Renal cortex interstitium (tissue), 11 donors: ENCODE results near the gene CCR9. TPM values are rescaled to one million over a fixed set of nuclear protein-coding genes. Genes with fewer than 3 reads are reported as not detected.
A peak's percentile ranks its signal among the peaks of the same experiment; 100 is the strongest.

Experiments used
- DNase-seq, 11 donors: peaks; one replicate each; pipeline ENCODE4 v3.0.0-alpha.2; 2013; ENCODE audit warnings: low read depth in 9 of 11, low spot score in 4 of 11; ENCODE audit errors: extremely low read depth in 1 of 11
- polyA plus RNA-seq, 3 donors: library from polyadenylated mRNA; unstranded; fragments of 120-200 nt; gene quantifications; one replicate each; pipeline ENCODE4 v1.2.1, GENCODE V29; 2013; ENCODE audit not compliant: insufficient read length in 3 of 3

The CCR9 gene
- polyA plus RNA-seq, 3 donors: 0.08 to 0.09 TPM; not detected in 1

DNA sequence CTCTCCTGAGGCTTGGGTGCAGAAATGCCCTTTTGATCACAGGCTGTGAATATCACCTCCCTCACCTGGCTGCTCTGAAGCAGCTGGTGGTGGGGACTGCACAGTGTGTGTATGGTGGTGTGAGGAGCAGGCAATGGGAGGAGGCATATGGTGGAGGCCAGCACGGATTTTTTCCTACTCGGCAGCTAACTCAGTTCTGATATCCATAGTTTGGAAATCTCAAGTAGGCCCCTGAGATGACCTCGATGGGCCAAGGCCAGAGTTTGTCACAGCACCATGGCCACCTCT lies 35.6 kb downstream of the CCR9 start:
- DNase-seq: no peak

DNA sequence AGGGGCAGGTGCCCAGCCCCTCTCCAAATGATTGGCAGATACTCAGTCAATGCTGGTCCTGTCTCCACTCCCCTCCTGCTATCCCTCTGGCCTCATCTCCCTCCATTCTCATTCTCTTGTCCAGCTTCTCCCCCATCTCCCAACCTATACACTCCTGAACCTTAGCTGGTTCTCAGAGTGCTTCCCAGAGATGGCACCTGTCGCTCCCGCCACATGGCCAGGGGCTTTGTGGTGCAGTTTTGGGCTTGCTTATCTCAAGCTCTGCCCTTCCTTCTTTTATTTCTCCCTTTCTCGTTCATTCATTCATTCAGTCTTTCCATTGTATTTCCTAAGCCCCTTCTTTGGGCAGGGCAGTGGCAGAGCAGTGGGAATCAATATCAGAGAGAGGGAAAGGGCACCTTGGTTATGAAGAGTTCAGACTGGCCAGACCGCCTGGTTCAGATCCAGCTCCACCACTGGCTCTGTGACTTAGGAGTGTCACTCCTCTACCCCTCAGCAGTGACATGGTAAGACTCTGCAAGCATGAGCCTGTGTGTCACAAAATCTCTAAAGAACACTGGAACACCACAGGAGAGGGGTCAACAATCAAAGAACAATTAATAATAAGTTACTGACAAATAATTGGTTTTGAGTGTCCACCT lies 36.7 kb downstream of the CCR9 start:
- DNase-seq: no peak

DNA sequence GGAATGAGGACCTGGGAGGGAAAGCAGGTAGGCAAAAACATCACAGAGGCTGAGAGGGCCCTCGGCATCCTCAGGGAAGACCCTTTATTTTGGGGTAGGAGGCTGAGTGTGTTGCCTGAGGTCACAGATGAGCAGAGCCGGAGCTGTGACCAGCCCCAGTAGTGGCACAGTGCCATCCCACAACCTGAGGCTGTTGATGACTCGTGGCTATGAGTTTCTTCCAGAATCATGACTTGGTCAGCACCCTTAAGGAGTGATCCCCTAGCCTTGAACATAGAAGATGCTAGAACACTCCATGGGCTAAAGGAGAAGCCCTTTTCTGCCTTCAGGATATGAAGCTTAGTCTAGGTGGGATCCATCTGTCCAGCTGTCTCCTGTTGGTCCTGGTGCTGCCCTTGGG lies 37.4 kb downstream of the CCR9 start:
- no peak for DNase-seq

DNA sequence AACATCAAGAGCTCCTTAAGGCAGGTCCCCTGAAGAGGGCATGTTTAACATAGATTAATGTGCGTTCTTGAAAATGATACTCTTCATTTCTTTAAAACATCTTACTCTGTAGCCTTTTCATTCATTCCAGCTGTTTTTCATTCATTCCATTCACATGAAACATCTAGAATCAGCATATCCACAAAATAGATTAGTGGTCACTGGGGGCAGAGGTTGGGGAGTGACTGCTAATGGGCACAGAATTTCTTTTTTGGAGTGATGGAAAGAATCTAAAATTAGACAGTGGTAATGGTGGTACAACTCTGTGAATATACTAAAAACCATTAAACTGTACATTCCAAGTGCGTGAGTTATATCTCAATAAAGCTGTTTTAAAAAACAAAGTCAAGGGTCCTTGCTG lies 41.5 kb downstream of the CCR9 start:
- DNase-seq: no peak

DNA sequence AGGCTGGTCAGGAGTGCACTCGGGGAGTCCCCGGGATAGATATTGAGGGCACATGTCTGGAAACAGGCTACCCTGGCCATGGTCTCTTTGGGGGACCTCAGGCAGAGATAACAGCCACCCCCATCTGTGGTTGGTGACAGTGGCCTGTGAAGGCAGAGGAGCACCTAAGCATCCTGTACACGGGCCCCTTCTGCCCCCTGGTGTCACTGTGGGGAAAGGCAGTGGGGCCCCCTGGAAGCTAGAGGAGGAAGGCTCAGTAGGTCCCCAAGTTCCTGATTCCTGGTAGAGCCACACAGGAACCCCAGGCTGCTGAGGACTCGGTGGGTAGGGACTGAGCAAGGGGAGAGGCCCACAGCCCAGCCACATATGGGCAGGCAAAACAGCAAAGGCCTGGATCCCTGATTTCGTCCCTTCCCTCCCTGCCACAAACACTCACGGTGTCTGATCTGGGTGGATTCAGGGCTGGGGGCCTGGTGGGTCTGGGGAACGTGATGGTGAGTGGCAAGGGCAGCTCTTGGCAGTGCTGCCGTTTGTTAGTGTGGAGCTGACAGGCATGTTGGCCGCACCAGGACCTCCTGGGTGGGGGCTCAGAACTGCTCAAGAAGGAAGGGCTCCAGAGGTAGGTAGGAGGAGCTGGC lies 42.8 kb downstream of the CCR9 start:
- peak in 2 of 11 donors; percentile 4 to 5 for DNase-seq

DNA sequence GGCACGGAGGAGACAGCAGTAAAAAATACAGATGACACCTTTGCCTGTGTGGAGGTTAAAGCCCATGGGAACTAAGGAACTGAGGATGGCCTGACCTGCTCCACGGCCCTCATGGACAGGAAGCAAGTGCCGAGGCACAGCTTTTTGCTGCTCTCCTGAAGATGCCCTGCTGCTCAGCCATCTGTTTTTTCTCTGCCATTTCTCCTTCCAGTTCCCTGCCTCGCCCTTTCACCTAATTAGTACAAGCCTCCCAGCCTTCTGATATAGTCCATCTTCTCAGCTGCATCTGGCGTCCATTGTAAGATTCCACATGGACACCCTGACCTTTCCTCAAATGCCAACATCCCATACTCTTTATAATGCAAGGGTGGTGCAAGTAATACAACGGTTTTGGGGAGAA lies 45.2 kb downstream of the CCR9 start:
- DNase-seq: no peak

DNA sequence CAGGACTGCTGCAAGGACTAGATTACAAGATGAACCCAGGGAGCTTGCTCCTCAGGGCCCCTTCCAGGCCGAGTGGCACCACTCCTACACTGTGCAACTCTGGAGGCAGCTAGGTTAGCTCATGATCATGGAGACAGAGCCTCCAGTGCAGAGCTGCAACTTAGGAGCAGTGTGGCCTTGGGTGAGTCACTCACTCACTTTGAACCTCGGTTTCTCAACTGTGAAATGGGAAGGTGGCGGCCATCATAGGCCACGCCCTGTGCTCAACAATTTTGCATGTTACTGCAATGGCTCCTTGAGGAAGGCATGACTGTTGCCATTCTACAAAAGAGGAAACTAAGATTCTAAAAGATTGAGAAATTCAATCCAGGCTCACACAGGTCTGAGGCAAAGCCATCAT lies 45.8 kb downstream of the CCR9 start:
- no peak for DNase-seq

DNA sequence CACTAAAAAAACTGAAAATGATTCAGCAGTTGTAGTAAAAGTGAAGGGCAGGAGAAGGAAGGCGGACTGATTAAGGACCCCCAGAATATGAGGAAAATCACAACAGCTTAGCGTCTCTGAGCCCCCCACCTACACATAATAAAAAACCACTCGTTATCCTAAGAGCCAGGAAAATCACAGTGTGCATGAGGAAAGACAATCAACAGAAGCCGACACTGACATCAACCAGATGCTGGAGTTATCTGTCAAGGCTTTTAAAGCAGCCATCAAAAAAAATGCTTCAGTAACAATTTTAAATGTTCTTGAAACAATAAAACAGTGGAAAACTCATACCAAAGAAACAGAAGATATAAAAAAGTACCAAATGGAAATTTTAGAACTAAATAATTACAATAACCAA lies 47.2 kb downstream of the CCR9 start:
- DNase-seq: peak in 2 of 11 donors; percentile 16 to 19

DNA sequence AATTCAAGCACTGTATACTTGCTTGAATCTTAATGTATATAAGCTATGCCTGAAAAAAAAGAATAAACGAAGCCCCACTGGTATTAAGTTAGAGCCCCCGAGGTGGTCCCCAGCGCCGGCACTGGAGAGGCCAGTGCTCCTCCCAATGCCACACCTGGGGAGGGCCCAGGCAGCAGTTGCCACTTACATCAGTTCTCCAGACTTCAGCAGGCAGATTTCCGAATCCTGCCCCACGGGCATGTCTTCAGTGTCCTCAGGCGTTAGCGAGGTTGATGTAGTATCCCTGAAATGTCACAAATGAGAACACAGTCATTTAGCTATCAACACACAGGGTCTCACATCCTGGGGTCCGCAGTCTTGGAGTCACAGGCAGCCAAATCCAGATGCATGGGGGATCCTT lies 49.9 kb downstream of the CCR9 start:
- DNase-seq: no peak

DNA sequence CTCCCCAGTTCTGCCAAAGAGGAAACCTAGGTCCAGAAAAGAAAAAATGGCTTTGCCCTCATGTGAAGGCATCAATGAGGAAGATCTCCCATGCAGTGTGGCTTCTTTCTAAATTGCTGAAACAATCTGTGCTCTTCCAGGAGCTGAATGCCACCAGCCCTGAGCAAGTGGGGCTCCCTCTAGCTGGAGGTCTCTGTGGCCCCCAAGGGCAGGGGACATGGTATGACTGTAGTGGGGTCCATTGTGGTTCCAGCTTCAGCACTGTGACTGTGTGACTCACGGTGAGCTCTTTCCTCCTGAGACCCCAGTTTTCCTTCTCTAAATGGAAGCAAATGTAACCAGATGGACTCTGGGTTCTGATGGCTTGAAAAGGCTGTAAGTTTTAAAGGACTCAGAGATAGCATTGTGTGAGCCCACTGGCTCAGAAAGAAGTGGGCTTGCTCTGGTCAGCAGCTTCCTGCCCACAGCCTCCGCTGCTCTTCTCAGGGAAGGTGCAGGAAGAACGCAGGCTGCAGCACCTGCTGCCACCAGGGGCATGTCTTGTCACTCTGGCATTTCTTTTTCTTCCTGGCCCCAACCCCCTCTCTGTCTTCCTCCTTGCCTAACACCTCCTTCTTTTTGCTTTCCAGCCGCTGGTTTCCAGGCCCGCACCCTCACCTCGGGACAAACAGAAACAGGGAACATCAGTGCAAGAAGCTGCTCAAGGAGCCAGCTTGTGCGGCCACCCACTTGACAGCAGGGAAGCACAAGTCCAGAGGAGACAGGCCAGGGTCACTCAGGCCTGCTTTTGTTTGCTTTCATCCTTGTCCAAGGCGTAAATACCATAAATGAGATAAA lies 51.1 kb downstream of the CCR9 start:
- no peak for DNase-seq

DNA sequence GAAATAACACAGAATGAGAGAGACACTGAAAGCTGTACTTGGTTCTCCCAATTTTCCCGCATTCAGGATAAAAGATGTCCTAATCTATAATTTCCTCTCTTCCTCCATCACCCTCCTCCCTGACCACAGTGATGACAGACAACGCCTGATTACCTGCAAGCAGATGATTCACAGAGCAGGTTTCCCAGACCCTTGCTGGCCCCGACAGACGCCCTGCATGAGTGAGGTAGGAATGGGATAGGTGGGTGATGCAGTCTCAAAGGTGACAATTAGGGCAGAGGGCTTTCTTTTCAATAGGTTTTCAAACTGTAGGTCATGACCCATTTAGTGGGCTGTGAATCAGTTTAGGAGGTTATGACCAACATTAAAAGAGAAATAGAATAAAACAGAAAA lies 51.7 kb downstream of the CCR9 start:
- no peak for DNase-seq

DNA sequence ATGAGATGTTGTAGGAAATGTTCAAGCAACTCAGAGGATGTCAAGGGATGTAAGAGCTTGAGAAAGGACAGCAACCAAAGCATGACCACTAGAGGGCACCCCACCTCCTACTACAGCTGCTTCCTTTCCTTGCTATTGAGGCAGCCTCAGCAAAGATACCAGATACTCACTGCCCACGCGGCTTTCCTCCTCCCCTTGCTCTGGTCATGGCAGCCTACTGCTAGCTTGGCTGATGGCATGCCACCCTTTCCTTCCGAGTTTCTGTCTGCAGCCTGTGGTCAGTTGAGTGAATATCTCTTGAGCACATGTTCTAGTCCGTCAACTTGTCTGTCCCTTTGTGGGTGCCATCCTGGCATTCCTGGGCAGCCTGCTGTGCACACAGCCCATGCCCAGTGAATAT lies 52.5 kb downstream of the CCR9 start:
- peak; percentile 8 to 89 (median 80) for DNase-seq

DNA sequence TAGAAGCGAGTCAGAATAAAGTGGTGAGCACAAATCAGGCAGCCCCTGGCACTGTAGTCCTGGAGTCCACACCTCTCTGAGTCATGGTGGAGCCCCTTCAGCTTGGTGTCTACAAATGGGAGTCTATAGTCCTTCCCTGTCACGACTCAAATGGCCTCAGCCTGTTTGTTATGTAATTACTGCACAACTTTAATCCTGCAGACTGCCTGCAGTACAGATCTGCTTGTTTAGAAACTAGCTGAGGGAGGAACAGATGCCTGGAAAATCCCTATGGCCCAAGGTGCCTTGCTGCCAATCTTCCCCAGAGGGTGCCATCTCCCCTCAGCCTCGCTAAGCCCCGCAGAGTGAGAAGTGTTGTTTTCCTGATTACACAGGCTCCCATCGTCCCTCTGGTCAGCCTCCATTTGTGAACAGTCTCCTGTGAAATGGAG lies 53.0 kb downstream of the CCR9 start:
- DNase-seq: no peak

DNA sequence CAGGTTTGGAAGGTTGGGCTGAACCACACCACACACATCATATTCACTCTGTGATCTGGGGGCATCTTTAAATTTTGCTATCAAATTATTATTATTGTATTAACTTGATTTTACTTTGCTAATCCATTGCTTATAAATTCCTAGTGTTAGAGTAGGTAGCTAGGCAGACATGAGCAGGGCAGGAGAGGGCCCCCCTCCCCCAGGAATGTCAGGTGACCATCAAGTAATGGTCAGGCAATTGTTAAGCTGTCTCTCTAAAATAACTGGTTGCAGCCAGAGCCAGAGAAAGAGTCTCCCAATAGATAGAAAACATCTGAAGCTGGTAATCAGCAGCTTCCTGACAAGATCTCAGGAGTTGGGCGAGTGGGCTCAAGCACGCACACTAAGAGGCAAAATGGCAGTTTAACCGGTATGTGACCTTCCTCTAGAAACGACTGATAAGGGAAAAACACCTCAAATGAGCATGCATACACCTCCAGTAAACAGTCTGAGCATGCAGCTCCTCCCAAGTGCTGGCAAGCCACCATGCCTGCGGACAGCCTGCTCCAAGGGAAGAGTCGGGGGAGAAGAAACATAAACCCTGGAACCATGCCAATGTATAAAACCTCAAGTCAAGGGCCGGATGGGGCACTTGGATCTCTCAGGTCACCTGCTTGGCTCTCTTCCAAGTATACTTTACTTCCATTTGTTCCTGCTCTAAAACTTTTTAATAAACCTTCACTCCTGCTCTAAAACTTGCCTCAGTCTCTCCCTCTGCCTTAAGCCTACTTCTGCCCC lies 53.8 kb downstream of the CCR9 start:
- no peak for DNase-seq

DNA sequence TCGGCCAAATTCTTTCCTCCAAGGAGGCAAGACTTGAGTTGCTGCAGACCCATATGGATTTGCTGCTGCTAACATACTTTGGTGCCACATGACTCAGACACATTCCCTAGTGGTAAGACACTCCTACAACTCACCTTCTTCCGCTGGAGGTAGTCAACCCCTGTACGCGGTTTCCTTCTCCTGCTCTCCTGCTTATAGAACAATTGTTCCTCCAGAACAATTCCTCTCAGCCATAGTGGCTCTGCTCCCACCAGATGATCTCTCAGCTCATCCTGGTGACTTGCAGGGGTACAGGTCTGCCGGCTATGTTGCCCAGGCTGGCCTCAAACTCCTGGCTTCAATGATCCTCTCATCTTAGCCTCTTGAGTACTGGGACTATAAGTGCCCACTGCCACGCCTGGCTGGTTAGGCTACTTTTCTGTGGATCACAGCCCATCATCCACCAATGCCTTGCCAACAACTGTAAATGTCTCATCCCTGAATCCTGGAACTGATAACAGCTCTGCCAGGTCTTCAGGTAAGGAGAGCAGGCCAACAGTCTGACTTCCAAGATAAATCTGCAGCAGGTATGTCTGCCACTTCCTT lies 54.5 kb downstream of the CCR9 start:
- DNase-seq: no peak

DNA sequence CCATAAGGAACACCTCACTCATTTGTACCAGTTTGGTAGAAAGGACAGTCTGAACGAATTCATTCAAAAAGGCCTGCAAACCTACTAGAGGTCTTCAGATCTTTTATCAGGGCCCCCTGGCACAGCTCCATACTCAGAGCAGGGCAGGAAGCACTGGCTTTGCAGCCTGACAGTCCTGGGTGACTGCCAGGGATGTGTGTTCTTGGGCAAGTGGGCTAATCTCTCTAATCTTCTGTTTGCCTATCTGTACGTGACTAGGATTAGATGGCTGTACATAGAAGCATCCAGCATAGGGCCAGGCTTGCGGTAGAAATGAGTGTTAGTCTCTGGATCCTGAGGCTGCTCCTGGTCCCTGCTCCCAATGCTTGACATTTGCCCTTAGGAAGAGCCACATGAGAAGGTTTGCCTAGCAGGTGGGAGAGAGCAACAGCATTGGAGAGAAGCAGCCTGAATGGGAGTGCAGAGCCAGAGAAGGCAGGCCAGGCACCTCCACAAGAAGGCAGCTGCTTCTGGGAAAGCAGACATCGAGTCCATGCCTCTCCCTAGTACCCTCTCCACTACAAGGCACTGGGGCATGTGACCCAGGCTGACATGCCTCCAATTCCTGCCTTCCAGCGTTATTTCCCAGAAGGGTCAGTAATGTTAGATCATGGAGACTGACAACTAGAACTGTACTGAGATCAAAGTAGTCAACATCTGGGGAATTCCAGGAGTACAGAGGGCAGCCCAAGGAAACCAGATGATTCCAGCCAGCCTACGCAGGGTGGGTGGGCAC lies 55.9 kb downstream of the CCR9 start:
- DNase-seq: no peak

DNA sequence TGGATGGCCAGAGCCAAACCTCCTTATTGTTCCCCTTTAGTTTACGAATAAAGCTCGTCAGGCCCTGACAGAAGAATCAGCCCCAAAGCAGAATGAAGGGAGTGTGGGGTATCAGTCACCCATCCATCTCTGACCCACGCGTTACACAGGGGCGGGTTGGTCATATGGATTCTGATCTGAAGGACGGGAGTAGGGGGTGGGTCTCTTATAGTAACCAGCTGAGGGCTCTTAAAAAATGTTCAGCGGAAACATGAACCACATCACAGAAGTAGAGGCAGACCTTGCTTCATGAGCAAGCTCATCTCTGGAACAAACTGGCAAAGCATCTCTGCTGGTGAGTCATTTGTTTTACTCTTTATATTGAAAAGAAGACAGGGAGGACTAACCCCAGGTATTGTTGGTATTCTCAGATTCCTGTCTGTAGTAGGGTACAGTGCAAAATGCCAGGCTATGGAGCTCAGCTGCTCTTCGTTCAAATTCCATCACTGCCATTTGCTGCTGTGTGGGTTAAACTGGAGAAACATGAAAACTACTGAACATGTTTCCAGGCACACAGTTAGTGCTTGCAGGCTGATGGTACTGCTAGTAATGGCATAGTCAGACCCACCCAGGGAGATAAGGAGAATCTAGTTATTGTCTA lies 57.0 kb downstream of the CCR9 start, which contains the start of gene CXCR6:
Gene CXCR6 (plus strand): TSS at position 258 of the 640 bp plus-strand sequence. CDS start 3,018 bp downstream, outside the sequence.
- no peak for DNase-seq
